ENCODE data around the gene RPTOR.

DNA sequence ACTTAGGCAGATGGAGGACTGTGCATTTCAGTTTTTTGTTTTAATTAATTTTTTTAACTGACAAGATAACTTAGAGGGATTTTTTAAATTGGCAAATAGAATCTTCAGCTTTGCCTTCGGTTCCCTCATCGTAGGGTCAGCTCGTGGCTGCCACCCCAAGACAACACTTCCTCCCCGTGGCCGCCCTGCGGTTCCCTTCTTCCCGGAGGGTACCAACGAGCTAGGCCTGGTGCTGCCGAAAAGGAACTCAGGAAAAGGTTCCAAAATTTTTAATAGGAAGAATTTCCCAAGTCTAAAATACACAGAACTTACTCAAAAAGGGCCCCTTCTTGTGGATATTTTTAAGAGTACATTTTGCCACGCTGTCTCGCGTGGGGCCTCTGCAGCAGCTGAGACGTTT is 236.6 kb downstream of the RPTOR start:
- TF ChIP-seq, protein P1, sequence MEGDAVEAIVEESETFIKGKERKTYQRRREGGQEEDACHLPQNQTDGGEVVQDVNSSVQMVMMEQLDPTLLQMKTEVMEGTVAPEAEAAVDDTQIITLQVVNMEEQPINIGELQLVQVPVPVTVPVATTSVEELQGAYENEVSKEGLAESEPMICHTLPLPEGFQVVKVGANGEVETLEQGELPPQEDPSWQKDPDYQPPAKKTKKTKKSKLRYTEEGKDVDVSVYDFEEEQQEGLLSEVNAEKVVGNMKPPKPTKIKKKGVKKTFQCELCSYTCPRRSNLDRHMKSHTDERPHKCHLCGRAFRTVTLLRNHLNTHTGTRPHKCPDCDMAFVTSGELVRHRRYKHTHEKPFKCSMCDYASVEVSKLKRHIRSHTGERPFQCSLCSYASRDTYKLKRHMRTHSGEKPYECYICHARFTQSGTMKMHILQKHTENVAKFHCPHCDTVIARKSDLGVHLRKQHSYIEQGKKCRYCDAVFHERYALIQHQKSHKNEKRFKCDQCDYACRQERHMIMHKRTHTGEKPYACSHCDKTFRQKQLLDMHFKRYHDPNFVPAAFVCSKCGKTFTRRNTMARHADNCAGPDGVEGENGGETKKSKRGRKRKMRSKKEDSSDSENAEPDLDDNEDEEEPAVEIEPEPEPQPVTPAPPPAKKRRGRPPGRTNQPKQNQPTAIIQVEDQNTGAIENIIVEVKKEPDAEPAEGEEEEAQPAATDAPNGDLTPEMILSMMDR (IDR thresholded peaks at IDR 0.05) = no peak
- TF ChIP-seq POLR2A (IDR thresholded peaks at IDR 0.05) (no peak), POLR2AphosphoS5 (IDR thresholded peaks at IDR 0.05) (no peak), EP300 (IDR thresholded peaks at IDR 0.05) (no peak)

Data from upper lobe of left lung (tissue), 4 donors.